ENCODE data around the gene PFKL.

The PFKL gene

DNA sequence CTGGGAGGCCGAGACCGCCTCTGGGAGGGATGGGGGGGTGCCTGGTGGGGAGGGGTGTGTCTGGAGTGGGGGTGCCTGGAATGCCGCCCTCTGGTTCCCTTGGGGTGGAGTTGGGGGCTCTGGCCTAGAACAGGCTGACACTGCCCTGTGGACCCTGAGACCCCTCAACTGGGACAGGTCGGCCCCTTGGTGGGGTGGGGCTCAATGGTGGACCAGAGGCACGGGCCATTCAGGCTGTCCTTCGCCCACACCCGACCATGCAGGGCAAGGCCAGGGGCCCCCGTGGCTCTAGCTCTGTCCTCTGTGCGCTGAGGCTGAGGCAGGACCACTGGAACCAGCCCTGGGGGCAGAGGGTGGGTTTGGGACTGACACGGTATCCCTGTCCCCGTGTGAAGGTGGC is 14.7 kb downstream of the PFKL start:
- DNase-seq: no peak

- no peak for DNase-seq
Measured at GRCh38 chr21:44315691-44316203, 15.9 kb downstream of the PFKL start.

- no peak for DNase-seq
Measured at GRCh38 chr21:44316277-44316900, 16.5 kb downstream of the PFKL start.

DNA sequence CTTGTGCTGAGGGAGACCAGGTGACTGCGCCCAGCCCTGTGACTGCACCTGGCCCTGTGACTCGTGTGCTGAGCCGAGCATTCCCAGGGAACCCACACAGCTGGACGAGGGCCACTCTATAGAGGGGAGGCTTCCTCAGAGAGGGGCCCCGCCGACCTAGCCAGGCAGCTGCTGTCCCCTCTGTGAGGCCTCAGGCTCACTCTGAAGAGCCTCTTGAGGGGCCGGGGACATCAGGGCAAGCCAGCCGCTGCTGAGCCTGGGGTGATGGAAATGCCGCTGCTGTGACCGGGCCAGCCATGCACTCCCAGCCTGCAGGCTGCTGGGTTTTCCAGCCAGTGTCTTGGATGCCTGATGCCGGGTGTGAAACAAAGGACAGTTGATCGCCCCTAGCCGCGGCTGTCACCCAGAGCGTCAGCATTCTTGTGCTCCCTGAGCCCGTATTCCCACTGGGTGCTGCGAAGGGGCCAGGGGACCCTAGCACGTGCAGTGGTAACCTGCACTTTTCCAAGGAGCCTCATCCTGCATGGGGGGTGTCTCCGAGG is 17.5 kb downstream of the PFKL start:
- DNase-seq: no peak

- no peak for DNase-seq
Measured at GRCh38 chr21:44317871-44318270, 18.0 kb downstream of the PFKL start.

- no peak for DNase-seq
Measured at GRCh38 chr21:44318489-44319285, 18.8 kb downstream of the PFKL start.

DNA sequence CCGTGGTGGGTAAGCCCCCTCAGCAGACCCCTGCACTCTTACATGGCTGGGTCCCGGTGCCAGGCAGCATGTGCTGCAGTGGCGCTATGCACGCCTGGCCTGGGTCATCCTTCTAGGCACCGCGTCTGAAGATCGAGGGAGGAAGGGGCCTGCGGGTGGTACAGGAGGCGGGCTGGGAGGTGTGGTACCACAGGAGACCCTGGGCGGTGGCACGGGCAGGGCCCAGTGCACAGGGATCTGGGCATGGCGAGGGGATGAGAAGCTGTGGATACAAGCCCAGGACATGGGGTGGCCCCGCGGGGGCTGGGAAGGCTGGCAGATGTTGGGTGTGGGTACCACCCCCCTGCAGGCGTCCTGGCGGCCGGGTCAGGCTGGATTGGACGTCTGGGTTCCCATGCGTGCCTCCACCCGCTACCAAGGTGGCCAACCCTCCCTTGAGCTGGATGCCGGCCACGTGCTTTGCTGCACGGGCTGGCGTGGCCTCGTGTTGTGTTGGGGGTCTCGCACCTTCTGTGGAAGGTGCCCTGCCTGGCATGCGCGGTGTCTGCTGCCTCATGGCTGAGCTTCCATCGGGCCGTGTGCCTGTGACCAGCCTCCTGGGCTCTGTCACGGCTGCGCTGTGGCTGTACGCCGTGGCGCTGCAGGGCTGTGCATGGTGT is 19.7 kb downstream of the PFKL start:
- no peak for DNase-seq

- DNase-seq: no peak
Measured at GRCh38 chr21:44320847-44321246, 21.0 kb downstream of the PFKL start.

DNA sequence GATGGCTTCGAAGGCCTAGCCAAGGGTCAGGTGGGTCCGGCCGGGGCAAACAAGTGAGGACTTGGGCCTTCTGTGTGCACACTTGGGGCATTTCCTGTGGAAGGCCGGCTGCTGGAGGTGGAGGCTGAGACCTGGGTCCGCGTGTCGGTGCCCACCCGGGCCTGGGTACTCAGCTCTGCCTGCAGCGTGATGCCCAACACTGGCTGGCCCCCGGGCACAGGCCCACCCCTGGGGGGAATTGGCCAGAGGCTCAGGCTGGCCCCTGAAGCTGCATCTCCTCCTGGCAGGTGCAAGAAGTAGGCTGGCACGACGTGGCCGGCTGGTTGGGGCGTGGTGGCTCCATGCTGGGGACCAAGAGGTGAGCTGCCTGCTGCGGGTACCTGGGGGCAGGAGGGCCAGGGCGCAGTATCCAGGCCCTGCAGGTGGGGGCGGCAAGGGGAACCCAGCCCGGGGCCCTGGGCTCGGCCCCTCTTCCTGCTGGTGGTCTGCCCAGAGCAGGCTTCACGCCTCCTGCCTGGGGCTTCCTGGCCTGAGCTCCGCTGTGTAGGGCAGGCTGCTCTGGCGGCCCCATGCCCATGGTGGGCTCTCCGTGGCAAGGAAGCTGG is 22.1 kb downstream of the PFKL start:
- no peak for DNase-seq

- DNase-seq: no peak
Measured at GRCh38 chr21:44322621-44323325, 22.9 kb downstream of the PFKL start.

DNA sequence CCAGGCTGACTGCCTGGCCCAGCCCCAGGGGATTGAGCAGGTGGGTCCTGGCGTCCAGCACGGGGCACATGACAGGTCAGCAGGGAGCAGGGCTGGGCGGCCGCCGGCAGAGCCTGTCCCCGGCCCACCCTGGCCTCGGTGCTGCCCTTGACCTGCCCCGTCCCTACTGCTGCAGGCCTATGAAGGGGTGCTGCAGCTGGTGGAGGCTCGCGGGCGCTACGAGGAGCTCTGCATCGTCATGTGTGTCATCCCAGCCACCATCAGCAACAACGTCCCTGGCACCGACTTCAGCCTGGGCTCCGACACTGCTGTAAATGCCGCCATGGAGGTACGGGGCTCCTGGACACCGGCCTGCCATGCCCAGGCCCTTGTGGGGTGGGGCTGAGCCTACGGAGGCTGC is 23.7 kb downstream of the PFKL start:
- DNase-seq: no peak

DNA sequence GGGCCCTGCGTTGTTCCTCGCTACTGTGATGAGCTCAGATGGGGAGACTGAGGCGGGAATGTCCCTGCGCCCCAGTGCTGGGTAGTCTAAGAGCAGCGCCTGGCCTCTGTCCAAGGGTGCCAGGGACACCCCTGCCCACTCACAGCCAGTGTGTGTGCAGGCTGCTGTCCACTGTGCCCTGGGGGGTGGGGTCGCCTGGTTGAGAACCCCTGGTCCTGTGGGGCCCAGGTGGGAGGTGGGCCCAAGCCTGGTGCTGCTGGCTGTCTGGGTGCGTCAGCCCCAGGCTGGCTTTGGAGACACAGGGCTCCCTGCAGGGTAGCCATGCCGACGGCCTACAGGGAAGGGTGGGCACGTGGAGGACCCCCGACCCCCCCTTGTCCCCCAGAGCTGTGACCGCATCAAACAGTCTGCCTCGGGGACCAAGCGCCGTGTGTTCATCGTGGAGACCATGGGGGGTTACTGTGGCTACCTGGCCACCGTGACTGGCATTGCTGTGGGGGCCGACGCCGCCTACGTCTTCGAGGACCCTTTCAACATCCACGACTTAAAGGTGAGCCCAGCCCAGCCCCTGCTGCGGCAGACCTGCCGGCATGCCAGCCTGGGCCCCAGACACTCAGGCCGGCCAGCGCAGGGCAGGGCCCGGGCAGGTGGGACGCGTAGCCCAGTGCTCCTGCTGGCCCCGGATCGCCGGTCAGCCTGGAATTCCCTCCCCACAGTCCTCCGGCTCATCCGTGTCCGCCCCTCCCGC is 24.4 kb downstream of the PFKL start:
- DNase-seq: no peak

GRCh38 chr21:44324854-44325107 is 24.9 kb downstream of the PFKL start:
- DNase-seq: no peak

DNA sequence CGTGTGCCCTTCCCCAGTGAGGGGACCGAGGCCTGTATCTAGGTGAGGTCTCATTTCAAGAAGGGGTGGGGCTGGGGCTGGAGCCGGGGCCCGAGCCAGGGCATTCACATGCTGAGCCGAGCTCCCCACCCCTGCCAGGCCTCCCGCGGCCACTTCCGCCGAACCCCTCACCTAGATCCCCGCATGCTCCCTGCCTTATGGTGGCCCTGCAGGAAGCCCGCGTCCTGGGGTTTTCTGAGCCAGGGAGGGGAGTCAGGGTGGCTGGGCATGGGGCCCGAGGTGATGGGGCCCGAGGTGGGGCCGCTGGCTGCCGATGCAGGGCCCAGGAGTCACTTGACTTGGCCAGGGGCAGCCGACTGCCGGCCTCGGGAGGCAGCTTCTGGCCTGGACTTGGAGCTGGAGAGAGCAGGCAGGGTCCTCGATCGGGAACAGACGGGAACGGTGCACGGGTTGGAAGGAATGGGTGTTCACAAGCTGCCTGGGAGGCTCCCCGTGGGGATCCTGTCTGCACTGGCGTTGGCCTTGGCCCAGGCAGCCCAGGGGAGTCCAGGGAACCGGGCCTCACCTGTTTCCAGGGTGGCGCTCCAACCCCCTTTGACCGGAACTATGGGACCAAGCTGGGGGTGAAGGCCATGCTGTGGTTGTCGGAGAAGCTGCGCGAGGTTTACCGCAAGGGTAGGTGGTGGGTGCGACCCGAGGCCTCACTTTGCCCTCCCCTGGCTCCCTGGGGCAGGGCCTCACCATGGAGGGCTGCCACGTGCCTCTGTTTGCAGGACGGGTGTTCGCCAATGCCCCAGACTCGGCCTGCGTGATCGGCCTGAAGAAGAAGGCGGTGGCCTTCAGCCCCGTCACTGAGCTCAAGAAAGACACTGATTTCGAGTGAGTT is 25.8 kb downstream of the PFKL start:
- DNase-seq: no peak

DNA sequence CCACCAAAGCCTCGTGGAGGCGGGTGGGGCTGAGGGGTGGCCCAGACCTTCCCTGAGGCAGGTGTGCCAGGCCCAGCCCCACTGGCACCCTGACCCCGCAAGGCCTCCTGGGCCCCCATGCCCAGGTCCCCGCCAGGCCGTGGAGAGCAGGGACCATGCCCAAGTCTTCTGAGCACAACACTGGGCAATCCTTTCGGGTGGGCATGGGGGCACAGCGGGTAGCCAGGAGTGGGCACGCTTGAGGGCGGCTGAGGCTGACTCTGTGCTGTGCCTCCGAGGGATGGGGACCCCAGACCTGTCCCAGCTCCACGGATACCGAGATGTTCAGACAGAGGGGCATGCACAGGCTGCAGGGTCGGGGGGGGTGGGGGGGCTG is 26.4 kb downstream of the PFKL start:
- no peak for DNase-seq

- DNase-seq: no peak
Measured at GRCh38 chr21:44326716-44327602, 27.1 kb downstream of the PFKL start.

GRCh38 chr21:44327603-44327974 is 27.7 kb downstream of the PFKL start:
- no peak for DNase-seq

GRCh38 chr21:44328242-44328895 is 28.5 kb downstream of the PFKL start:
- DNase-seq: no peak

GRCh38 chr21:44329086-44329889 is 29.4 kb downstream of the PFKL start:
- DNase-seq: no peak

Data from T1000 (cell line).